GM12872 (cell line): ENCODE data around the gene WNK4.

Source experiments
- CTCF ChIP-seq: IDR thresholded peaks from 3 replicates; pipeline ENCODE4 v1.5.1; 2011; ENCODE audit warnings: low read depth, mild to moderate bottlenecking, low read length, moderate library complexity; ENCODE audit not compliant: insufficient read depth

WNK4 gene

DNA sequence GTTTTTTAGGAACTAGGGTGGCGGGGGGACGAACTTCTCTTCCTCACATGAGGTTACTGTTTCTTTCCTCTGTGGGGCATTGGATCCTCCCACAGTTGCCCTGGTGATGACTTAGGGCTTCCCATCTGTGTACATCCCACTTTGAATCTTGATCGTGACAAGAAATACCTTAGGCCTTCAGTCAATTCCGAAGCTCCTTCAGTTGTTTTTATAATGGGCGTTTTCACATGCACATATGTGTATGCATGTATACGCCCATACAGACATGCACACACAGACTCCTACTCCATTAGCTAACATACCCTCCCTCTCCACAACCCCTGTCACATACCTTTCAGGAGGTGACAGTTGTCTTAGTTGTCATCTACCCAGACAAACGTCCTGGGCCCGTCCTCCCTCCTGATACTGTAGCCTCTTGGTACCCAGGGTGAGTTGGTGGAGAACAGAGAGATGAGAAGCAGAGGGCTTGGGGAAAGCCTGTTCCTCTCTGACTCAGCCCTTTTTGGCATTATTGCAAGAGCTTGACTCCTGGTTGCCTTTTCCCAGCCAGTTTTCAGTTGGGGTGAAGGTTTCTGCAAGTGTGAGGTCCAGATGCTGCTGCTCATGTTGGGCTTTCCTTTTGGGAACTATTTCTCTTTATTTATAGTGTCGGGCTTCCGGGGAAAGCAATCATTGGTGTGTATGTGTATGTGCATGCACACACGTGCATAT, 61.7 kb downstream of the WNK4 start:
- no peak for TF ChIP-seq CTCF

- peak; percentile 85 for TF ChIP-seq CTCF
These were observed 63.0 kb downstream of the WNK4 start for GRCh38 chr17:42843358-42843934.

GRCh38 chr17:42844271-42844670, 63.9 kb downstream of the WNK4 start, which contains the start of gene AOC2:
Gene AOC2 (plus strand): TSS chr17:42844580. CDS start chr17:42844627, 47 bp downstream.
- no peak for TF ChIP-seq CTCF

DNA sequence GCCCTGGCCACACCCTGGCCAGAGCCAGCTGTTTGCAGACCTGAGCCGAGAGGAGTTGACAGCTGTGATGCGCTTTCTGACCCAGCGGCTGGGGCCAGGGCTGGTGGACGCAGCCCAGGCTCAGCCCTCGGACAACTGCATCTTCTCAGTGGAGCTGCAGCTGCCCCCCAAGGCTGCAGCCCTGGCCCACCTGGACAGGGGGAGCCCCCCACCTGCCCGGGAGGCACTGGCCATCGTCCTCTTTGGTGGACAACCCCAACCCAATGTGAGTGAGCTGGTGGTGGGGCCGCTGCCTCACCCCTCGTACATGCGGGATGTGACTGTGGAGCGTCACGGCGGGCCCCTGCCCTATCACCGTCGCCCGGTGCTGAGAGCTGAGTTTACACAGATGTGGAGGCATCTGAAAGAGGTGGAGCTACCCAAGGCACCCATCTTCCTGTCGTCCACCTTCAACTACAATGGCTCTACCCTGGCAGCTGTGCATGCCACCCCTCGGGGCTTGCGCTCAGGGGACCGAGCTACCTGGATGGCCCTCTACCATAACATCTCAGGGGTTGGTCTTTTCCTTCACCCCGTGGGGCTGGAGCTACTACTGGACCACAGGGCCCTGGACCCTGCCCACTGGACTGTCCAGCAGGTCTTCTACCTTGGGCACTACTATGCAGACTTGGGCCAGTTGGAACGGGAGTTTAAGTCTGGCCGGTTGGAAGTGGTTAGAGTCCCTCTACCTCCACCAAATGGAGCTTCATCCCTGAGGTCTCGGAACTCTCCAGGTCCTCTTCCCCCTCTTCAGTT, 64.5 kb downstream of the WNK4 start:
- TF ChIP-seq CTCF: no peak

DNA sequence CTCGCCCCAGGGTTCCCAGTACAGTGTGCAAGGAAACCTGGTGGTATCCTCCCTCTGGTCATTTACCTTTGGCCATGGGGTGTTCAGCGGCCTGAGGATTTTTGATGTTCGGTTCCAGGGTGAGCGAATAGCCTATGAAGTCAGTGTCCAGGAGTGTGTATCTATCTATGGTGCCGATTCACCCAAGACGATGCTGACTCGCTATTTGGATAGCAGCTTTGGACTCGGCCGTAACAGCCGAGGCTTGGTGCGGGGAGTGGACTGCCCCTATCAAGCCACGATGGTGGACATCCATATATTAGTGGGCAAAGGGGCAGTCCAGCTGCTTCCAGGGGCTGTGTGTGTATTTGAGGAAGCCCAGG, 65.1 kb downstream of the WNK4 start:
- TF ChIP-seq CTCF: no peak

- no peak for TF ChIP-seq CTCF
These were observed 65.6 kb downstream of the WNK4 start for GRCh38 chr17:42845918-42846593.
